GM12892 (cell line): ENCODE data around the gene BDH1.

Experiments
- POLR2A ChIP-seq: IDR thresholded peaks from 2 replicates; pipeline ENCODE4 v1.6.1; 2011; ENCODE audit warnings: low read depth, low read length, control low read depth
- POLR2AphosphoS5 ChIP-seq: IDR thresholded peaks from 2 replicates; pipeline ENCODE4 v1.6.1; 2011; ENCODE audit warnings: low read depth, low read length, control low read depth
- TAF1 ChIP-seq: IDR thresholded peaks from 2 replicates; pipeline ENCODE4 v1.6.1; 2011; ENCODE audit warnings: low read depth, mild to moderate bottlenecking, control low read depth, low read length, borderline replicate concordance

GRCh38 chr3:197480320-197480719 is 75.4 kb downstream of the BDH1 start:
- TF ChIP-seq TAF1 = no peak
- no peak for TF ChIP-seq POLR2A
- no peak for TF ChIP-seq POLR2AphosphoS5
